Measurements from ENCODE around the gene ENO4.

ENO4 gene

GRCh38 chr10:116849248-116850057 is at the start of gene ENO4:
Gene ENO4, plus strand, starts transcription at chr10:116849499. Its CDS starts 68 bp downstream, at chr10:116849567.
- DNase-seq (ENCODE audit: low spot score): peak; percentile 25

GRCh38 chr10:116800286-116800929 is 48.9 kb upstream of the ENO4 start:
- no peak for DNase-seq (ENCODE audit: low spot score)

- no peak for DNase-seq (ENCODE audit: low spot score)
Observed at GRCh38 chr10:116801658-116802057, 47.6 kb upstream of the ENO4 start.

- DNase-seq (ENCODE audit: low spot score): no peak
Observed at GRCh38 chr10:116802474-116802873, 46.8 kb upstream of the ENO4 start.

- DNase-seq (ENCODE audit: low spot score): no peak
Observed at GRCh38 chr10:116802876-116803275, 46.4 kb upstream of the ENO4 start.

GRCh38 chr10:116803451-116804249 is 45.6 kb upstream of the ENO4 start:
- no peak for DNase-seq (ENCODE audit: low spot score)

- DNase-seq (ENCODE audit: low spot score): no peak
Observed at GRCh38 chr10:116808706-116809105, 40.6 kb upstream of the ENO4 start.

- no peak for DNase-seq (ENCODE audit: low spot score)
Observed at GRCh38 chr10:116809483-116810119, 39.7 kb upstream of the ENO4 start.

- DNase-seq (ENCODE audit: low spot score): no peak
Observed at GRCh38 chr10:116810120-116810500, 39.2 kb upstream of the ENO4 start.

- no peak for DNase-seq (ENCODE audit: low spot score)
Observed at GRCh38 chr10:116810895-116811294, 38.4 kb upstream of the ENO4 start.

- DNase-seq (ENCODE audit: low spot score): no peak
Observed at GRCh38 chr10:116811691-116812090, 37.6 kb upstream of the ENO4 start.

GRCh38 chr10:116815641-116816415 is 33.5 kb upstream of the ENO4 start:
- DNase-seq (ENCODE audit: low spot score): no peak

- no peak for DNase-seq (ENCODE audit: low spot score)
Observed at GRCh38 chr10:116817178-116817577, 32.1 kb upstream of the ENO4 start.

GRCh38 chr10:116817780-116818343 is 31.4 kb upstream of the ENO4 start:
- DNase-seq (ENCODE audit: low spot score): no peak

- no peak for DNase-seq (ENCODE audit: low spot score)
Observed at GRCh38 chr10:116819999-116820677, 29.2 kb upstream of the ENO4 start.

- DNase-seq (ENCODE audit: low spot score): no peak
Observed at GRCh38 chr10:116825901-116826300, 23.4 kb upstream of the ENO4 start.

- DNase-seq (ENCODE audit: low spot score): no peak
Observed at GRCh38 chr10:116826803-116827202, 22.5 kb upstream of the ENO4 start.

- DNase-seq (ENCODE audit: low spot score): no peak
Observed at GRCh38 chr10:116827214-116827671, 22.1 kb upstream of the ENO4 start.

GRCh38 chr10:116828116-116828515 is 21.2 kb upstream of the ENO4 start:
- DNase-seq (ENCODE audit: low spot score): no peak

- no peak for DNase-seq (ENCODE audit: low spot score)
Observed at GRCh38 chr10:116829711-116830110, 19.6 kb upstream of the ENO4 start.

All from CD4-positive, alpha-beta T cell treated with Interleukin-2 at 100 ng/mL for 4 hours (primary cell).